Left lung (tissue), 10 donors: ENCODE results near the gene CCDC81. TPM values are rescaled to one million over a fixed set of nuclear protein-coding genes. Genes with fewer than 3 reads are reported as not detected.
A peak's percentile ranks its signal among the peaks of the same experiment; 100 is the strongest.
"Not testable (repeated sequence)": the region's sequence is repeated elsewhere in the genome, so short reads cannot be mapped to it uniquely, and the experiment has no call there.

Experiments used
- ATAC-seq: fragments of 200-7000 bp; cut with Tn5 transposase; one replicate; pipeline ENCODE4 v1.9.1; 2020; ENCODE audit warnings: moderate library complexity
- DNase-seq, 4 donors: peaks; one replicate each; pipeline ENCODE4 v3.0.0-alpha.2; 2013 to 2020
- H3K27ac ChIP-seq, 2 donors: fragments of 200-600 bp; sonication (generic) in 1 of 2; one replicate each; pipeline versions ENCODE4 v1.5.0 to v1.8.0; 2020 to 2021
- H3K27me3 ChIP-seq, 2 donors: fragments of 200-600 bp; sonication (generic) in 1 of 2; one replicate each; pipeline versions ENCODE4 v1.5.0 to v1.8.0; 2020 to 2021
- H3K36me3 ChIP-seq, 2 donors: fragments of 200-600 bp; sonication (generic) in 1 of 2; one replicate each; pipeline versions ENCODE4 v1.5.0 to v1.8.0; 2020 to 2021
- H3K4me1 ChIP-seq, 2 donors: fragments of 200-600 bp; one replicate each; pipeline ENCODE4 v1.8.0; 2021
- H3K4me3 ChIP-seq, 2 donors: fragments of 200-600 bp; sonication (generic) in 1 of 2; one replicate each; pipeline versions ENCODE4 v1.5.0 to v1.8.0; 2020 to 2021; ENCODE audit warnings: mild to moderate bottlenecking in 1 of 2
- H3K9me3 ChIP-seq, 2 donors: fragments of 200-600 bp; sonication (generic) in 1 of 2; one replicate each; pipeline versions ENCODE4 v1.5.0 to v1.8.0; 2020 to 2021
- intact Hi-C, 2 donors: fragments of 100-400 bp; cut with DNase I; formaldehyde crosslinking; loops; one replicate each; pipeline versions ENCODE4 v1.11.2 to v1.14.2; 2022
- polyA plus RNA-seq, 6 donors: library from polyadenylated mRNA; unstranded; fragments of 120-200 nt; gene quantifications; one replicate each; pipeline ENCODE4 v1.2.1, GENCODE V29; 2013; ENCODE audit not compliant: insufficient read length in 6 of 6
- total RNA-seq, 2 donors: library from RNA; stranded (reverse); fragmentation: NEBNext Ultra II Directional; extraction: Animal tissue kit (Norgen Biotek cat#: 25700); gene quantifications; one replicate each; pipeline ENCODE4 v1.2.1, GENCODE V29; 2021
- TF ChIP-seq, protein P1 (sequence below), 2 donors: fragments of 200-600 bp; sonication (generic) in 1 of 2; IDR thresholded peaks; one replicate each; pipeline versions ENCODE4 v1.5.0 to v1.8.0; 2021; ENCODE audit warnings: antibody characterized with exemption in 2 of 2
- donor health status: DM: no; HTN: yes; CAD: no.
- donor health status: DM: no; HTN: no; CAD: no.

Gene CCDC81
- total and polyA plus RNA-seq, 8 donors = 0.58 to 4.9 (median 3.3) TPM

- TF ChIP-seq, protein P1, sequence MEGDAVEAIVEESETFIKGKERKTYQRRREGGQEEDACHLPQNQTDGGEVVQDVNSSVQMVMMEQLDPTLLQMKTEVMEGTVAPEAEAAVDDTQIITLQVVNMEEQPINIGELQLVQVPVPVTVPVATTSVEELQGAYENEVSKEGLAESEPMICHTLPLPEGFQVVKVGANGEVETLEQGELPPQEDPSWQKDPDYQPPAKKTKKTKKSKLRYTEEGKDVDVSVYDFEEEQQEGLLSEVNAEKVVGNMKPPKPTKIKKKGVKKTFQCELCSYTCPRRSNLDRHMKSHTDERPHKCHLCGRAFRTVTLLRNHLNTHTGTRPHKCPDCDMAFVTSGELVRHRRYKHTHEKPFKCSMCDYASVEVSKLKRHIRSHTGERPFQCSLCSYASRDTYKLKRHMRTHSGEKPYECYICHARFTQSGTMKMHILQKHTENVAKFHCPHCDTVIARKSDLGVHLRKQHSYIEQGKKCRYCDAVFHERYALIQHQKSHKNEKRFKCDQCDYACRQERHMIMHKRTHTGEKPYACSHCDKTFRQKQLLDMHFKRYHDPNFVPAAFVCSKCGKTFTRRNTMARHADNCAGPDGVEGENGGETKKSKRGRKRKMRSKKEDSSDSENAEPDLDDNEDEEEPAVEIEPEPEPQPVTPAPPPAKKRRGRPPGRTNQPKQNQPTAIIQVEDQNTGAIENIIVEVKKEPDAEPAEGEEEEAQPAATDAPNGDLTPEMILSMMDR (IDR thresholded peaks at IDR 0.05) = no peak
- peak in 2 of 4 donors; percentile 42 to 62 for DNase-seq
Observed at GRCh38 chr11:86415026-86415425, 40.3 kb downstream of the CCDC81 start.

DNA sequence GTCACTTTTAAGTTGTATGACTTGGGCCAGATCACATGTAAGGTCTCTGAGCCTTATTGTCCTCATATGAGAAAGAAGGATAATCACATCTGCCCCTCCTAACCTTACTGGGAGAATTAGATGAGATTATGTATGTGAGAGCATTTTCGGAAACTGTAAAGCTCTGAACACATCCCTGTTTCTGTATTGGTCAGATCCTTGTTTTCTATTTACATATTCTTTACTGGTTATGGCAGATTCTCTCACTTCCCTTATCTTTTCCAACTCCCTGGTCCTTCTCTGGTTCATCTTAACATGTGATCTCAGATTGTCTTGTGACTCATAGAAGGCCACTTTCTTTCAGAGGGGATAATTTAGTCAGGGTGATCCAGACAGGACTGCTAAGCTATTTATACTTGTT lies 41.8 kb downstream of the CCDC81 start:
- H3K4me1 ChIP-seq = no peaks in the 10 kb centered on the region
- no peaks in the 10 kb centered on the region for H3K9me3 ChIP-seq
- H3K36me3 ChIP-seq = no peaks in the 10 kb centered on the region
- H3K27ac ChIP-seq = no peak overlapping the region
- ATAC-seq (no peak), DNase-seq (no peak)
- intact Hi-C loops = no loop called here
- no peaks in the 10 kb centered on the region for H3K27me3 ChIP-seq
- no peak overlapping the region for H3K4me3 ChIP-seq
- TF ChIP-seq, protein P1 (IDR thresholded peaks at IDR 0.05) = no peak

More at GRCh38 chr11:86415026-86415425, 40.3 kb downstream of the CCDC81 start:
- ATAC-seq = no peak
- H3K36me3 ChIP-seq = no peaks in the 10 kb centered on the region
- H3K9me3 ChIP-seq = no peaks in the 10 kb centered on the region
- H3K4me1 ChIP-seq = no peaks in the 10 kb centered on the region
- no peak overlapping the region for H3K27ac ChIP-seq
- intact Hi-C loops = no loop called here
- no peaks in the 10 kb centered on the region for H3K27me3 ChIP-seq
- no peak overlapping the region for H3K4me3 ChIP-seq

GRCh38 chr11:86416951-86417350 lies 42.3 kb downstream of the CCDC81 start:
- ATAC-seq, H3K27ac ChIP-seq, H3K36me3 ChIP-seq, H3K27me3 ChIP-seq, H3K4me1 ChIP-seq, DNase-seq, H3K4me3 ChIP-seq, intact Hi-C loops, H3K9me3 ChIP-seq: not testable (repeated sequence)

DNA sequence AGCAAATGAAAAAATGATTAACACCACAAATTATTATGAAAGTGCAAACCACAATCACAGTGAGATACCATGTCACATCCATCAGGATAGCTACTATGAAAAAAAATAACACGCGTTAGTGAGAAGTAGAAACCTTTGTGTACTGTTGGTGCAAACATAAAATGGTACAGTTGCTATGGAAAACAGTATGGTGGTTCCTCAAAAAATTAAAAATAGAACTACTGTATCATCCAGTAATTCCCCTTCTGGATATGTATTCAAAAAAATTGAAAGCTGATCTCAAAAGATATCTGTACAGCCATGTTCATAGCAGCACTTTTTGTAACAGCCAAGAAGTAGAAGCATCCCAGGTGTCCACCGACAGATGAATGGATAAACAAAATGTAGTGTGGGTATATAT lies 43.4 kb downstream of the CCDC81 start:
- no peaks in the 10 kb centered on the region for H3K27me3 ChIP-seq
- no peak overlapping the region for H3K4me3 ChIP-seq
- no peaks in the 10 kb centered on the region for H3K4me1 ChIP-seq
- intact Hi-C loops = no loop called here
- DNase-seq = no peak
- TF ChIP-seq, protein P1 (IDR thresholded peaks at IDR 0.05) = no peak
- no peaks in the 10 kb centered on the region for H3K9me3 ChIP-seq
- H3K36me3 ChIP-seq = no peaks in the 10 kb centered on the region
- no peak for ATAC-seq
- H3K27ac ChIP-seq = no peak overlapping the region

- Histone ChIP-seq H3K4me1 (no peaks in the 10 kb centered on the region), H3K4me3 (no peak overlapping the region), H3K27me3 (no peaks in the 10 kb centered on the region), H3K9me3 (no peaks in the 10 kb centered on the region), H3K27ac (no peak overlapping the region), H3K36me3 (no peaks in the 10 kb centered on the region)
- intact Hi-C loops = no loop called here
- ATAC-seq = no peak
- no peak for DNase-seq
- TF ChIP-seq, protein P1 (IDR thresholded peaks at IDR 0.05) = no peak
Observed at GRCh38 chr11:86418513-86418912, 43.8 kb downstream of the CCDC81 start.

GRCh38 chr11:86418917-86419316 lies 44.2 kb downstream of the CCDC81 start:
- TF ChIP-seq, protein P1 (IDR thresholded peaks at IDR 0.05) = no peak
- ATAC-seq (no peak), DNase-seq (no peak)
- no peak overlapping the region for H3K27ac ChIP-seq
- intact Hi-C loops = no loop called here
- no peaks in the 10 kb centered on the region for H3K9me3 ChIP-seq
- H3K27me3 ChIP-seq = no peaks in the 10 kb centered on the region
- no peaks in the 10 kb centered on the region for H3K36me3 ChIP-seq
- no peak overlapping the region for H3K4me3 ChIP-seq
- H3K4me1 ChIP-seq = no peaks in the 10 kb centered on the region
